Measurements from ENCODE around the gene WDR27. TPM values are rescaled to one million over a fixed set of nuclear protein-coding genes. Genes with fewer than 3 reads are reported as not detected.

WDR27 gene
- total RNA-seq, 4 donors from 2014 or later = 12.4 to 38.7 (median 27.6) TPM

DNA sequence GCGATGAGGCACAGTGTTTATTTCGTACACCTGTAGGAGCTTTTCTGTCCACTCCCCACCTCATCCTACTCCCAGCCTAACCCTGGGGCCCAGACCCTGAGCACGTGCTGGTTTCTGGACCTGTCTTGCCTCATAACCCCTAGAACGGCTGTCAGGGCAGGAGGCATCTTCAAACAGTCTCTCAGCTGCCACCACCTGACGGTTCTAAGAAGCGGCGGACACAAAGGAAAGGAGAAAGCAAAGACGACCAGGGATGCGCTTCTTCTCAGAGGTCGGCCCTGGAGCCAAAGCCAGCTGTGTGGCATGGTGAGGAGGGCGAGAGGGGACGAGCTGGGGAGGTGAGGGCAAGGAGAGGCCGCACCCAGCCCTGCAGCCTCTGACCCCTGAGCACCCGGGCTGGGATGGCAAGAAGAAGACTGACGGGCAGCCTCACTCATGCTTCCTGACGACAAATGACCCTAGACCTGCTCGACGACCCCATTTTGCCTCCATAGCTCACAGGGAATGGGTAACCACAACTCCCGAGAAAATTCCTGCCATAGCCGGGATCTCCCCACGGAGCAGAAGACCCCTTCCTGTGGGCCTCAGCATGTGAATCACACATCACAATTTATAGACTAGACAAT lies 62.1 kb downstream of the WDR27 start:
- H3K27ac ChIP-seq = no peak overlapping the region
- TF ChIP-seq, protein P1, sequence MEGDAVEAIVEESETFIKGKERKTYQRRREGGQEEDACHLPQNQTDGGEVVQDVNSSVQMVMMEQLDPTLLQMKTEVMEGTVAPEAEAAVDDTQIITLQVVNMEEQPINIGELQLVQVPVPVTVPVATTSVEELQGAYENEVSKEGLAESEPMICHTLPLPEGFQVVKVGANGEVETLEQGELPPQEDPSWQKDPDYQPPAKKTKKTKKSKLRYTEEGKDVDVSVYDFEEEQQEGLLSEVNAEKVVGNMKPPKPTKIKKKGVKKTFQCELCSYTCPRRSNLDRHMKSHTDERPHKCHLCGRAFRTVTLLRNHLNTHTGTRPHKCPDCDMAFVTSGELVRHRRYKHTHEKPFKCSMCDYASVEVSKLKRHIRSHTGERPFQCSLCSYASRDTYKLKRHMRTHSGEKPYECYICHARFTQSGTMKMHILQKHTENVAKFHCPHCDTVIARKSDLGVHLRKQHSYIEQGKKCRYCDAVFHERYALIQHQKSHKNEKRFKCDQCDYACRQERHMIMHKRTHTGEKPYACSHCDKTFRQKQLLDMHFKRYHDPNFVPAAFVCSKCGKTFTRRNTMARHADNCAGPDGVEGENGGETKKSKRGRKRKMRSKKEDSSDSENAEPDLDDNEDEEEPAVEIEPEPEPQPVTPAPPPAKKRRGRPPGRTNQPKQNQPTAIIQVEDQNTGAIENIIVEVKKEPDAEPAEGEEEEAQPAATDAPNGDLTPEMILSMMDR (IDR thresholded peaks at IDR 0.05) = no peak
- no peak for TF ChIP-seq POLR2A (IDR thresholded peaks at IDR 0.05)
- no peak for DNase-seq
- peaks cover 0 to 39% (median 0%) of the 10 kb centered on the region in 3 donors for H3K36me3 ChIP-seq
- H3K4me1 ChIP-seq = no peaks in the 10 kb centered on the region
- intact Hi-C loops (cut with DNase I) = no loop called here
- no peaks in the 10 kb centered on the region for H3K27me3 ChIP-seq
- WGBS, 2 donors = 77 to 86% methylated on average over 20 to 21 of the region's 21 CpGs
- no peaks in the 10 kb centered on the region for H3K9me3 ChIP-seq
- H3K4me3 ChIP-seq = no peak overlapping the region

- no peaks in the 10 kb centered on the region for H3K4me1 ChIP-seq
- peaks cover 0 to 44% (median 0%) of the 10 kb centered on the region in 3 donors for H3K36me3 ChIP-seq
- WGBS, 2 donors = 95 to 98% methylated on average over 14 to 19 of the region's 19 CpGs
- H3K27ac ChIP-seq = no peak overlapping the region
- intact Hi-C loops (cut with DNase I) = no loop called here
- no peak for DNase-seq
- no peak for TF ChIP-seq POLR2A (IDR thresholded peaks at IDR 0.05)
- TF ChIP-seq, protein P1 (IDR thresholded peaks at IDR 0.05) = no peak
- H3K27me3 ChIP-seq = no peaks in the 10 kb centered on the region
- no peak overlapping the region for H3K4me3 ChIP-seq
- H3K9me3 ChIP-seq = no peaks in the 10 kb centered on the region
Measured at GRCh38 chr6:169638915-169639314, 62.9 kb downstream of the WDR27 start.

DNA sequence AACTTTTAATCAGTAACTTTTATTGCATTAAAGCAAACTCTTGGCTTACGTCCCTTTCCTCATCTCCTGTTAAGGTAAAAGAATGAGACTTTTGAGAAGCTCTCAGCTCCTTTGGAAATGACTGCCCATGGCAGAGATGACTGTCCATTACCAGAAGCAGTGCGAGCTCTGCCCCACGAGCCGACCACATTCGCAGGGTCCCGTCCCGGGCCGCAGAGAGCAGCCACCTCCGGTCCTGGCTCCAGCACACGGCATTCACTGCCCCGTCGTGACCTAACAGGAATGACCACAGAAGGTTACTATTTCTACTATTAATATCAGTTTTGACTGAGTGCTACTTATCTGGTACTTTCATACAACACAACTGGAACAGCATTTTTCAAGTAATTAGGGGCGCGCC lies 63.4 kb downstream of the WDR27 start:
- H3K36me3 ChIP-seq = peaks cover 0 to 49% (median 0%) of the 10 kb centered on the region in 3 donors
- no peaks in the 10 kb centered on the region for H3K4me1 ChIP-seq
- intact Hi-C loops (cut with DNase I) = no loop called here
- no peak for DNase-seq
- H3K27ac ChIP-seq = no peak overlapping the region
- 75 to 95% methylated on average over 6 to 9 of the region's 14 CpGs for WGBS, 2 donors
- no peaks in the 10 kb centered on the region for H3K27me3 ChIP-seq
- H3K9me3 ChIP-seq = no peaks in the 10 kb centered on the region
- no peak overlapping the region for H3K4me3 ChIP-seq
- TF ChIP-seq, protein P1 (IDR thresholded peaks at IDR 0.05) = no peak
- no peak for TF ChIP-seq POLR2A (IDR thresholded peaks at IDR 0.05)

DNA sequence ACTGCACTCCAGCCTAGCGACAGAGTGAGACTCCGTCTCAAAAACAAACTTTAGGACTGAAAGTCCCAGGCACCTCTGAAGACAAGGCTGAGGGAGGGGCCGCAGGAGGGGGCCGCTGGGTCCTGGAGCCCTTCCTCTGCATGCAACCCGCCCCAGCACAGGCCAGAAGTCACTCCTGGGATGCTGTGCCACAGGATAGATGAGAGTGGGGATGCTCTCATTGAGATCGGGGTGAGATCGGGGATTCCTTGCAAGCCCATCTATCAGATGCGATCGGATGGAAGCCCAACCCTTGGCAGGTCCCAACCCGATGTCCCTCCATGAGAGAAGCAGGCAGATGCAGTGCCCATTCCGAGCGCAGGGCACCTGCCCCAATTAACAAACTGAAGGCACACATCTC lies 66.5 kb downstream of the WDR27 start:
- Histone ChIP-seq H3K4me1 (no peaks in the 10 kb centered on the region), H3K36me3 (peaks cover 0 to 51% (median 6%) of the 10 kb centered on the region in 3 donors), H3K27me3 (no peaks in the 10 kb centered on the region), H3K4me3 (no peak overlapping the region), H3K9me3 (no peaks in the 10 kb centered on the region), H3K27ac (no peak overlapping the region)
- WGBS, 2 donors = 91 to 92% methylated on average over 12 of the region's 12 CpGs
- intact Hi-C loops (cut with DNase I) = no loop called here
- DNase-seq = no peak
- TF ChIP-seq, protein P1 (IDR thresholded peaks at IDR 0.05) = no peak
- no peak for TF ChIP-seq POLR2A (IDR thresholded peaks at IDR 0.05)

DNA sequence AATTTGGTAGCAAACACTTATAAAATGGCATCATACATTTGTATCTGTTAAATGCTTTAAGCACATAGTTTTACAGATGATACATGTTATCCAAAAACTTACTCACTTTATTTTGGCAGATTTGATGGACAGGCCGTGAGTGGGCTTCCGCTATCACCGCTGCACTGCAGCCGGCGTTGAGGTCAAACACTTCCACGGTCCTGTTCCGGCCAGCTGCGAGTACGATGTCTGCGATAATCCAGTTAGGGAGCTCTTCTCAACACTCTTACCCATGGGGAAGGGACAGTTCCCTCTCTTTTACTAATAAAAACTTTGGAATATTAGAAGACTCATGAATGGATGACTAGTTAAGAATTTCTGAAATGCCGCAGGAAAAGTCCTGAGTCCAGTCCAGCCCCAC lies 69.0 kb downstream of the WDR27 start:
- no peak overlapping the region for H3K4me3 ChIP-seq
- intact Hi-C loops (cut with DNase I) = no loop called here
- WGBS, 2 donors = 96 to 98% methylated on average over 11 of the region's 11 CpGs
- H3K36me3 ChIP-seq = peaks cover 0 to 56% (median 6%) of the 10 kb centered on the region in 3 donors
- DNase-seq = no peak
- no peak overlapping the region for H3K27ac ChIP-seq
- H3K9me3 ChIP-seq = no peaks in the 10 kb centered on the region
- TF ChIP-seq POLR2A (IDR thresholded peaks at IDR 0.05) = no peak
- H3K4me1 ChIP-seq = no peaks in the 10 kb centered on the region
- no peaks in the 10 kb centered on the region for H3K27me3 ChIP-seq

- Histone ChIP-seq H3K27me3 (no peaks in the 10 kb centered on the region), H3K4me3 (no peak overlapping the region), H3K36me3 (peaks cover 0 to 71% (median 12%) of the 10 kb centered on the region in 3 donors), H3K4me1 (no peaks in the 10 kb centered on the region), H3K27ac (no peak overlapping the region), H3K9me3 (no peaks in the 10 kb centered on the region)
- intact Hi-C loops (cut with DNase I) = no loop called here
- no peak for DNase-seq
- 67 to 70% methylated on average over 4 of the region's 4 CpGs for WGBS, 2 donors
- TF ChIP-seq POLR2A (IDR thresholded peaks at IDR 0.05) = no peak
- TF ChIP-seq, protein P1 (IDR thresholded peaks at IDR 0.05) = no peak
Measured at GRCh38 chr6:169629256-169629655, 72.6 kb downstream of the WDR27 start.

All from esophagus squamous epithelium (tissue), 5 donors.